NCI-H82 treated with DMSO at 0.1 percent for 48 hours (cell line): ENCODE data around the gene AACS.

Experiments
- DNase-seq: peaks from one replicate; lab custom pipeline; 2025; ENCODE audit not compliant: unreplicated experiment; lab: John Stamatoyannopoulos, UW

AACS gene

DNA sequence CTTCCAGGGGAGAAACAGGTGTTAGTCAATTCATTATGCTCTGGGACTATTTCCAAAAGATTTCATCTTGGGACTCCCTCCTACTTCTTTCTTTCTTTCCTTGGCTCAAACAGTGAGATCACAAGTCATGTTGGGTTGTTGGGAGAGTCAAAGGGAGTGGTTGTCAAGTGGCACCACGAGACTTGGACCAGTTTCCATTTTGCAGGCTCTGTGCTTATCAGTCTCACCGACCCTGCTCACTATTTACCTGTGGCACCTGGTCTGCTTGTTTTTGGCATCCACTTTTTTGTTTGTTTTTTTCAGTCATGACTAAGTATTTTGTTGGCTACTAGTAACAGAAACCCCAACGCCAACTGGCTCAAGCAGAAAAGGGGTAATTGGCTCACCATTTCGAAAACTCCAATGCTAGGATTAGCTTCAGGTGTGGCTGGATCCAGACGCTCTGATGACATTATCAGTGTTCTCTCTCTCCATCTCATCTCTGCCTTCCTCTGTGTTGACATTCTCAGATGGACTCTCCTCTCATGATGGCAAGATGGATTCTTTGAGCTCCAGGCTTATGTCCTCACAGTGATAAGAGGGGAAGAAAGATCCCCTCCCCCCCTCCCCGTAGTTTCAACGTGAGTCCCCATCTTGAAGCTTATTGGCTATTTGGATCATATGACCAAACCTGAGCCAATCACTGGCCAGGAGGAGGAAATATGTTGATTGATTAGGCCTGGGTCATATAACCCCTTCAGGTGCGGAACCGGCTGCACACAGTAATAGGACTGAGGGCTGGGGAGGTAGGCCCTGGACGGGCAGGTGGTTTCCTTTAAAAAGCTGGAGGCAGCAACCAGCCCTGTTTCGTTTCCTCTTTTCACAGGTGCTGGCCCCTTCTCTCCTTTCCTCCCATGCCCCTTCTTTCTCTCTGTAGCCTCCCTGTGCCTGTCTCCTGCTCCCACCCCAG, 84.2 kb downstream of the AACS start:
- DNase-seq: no peak

DNA sequence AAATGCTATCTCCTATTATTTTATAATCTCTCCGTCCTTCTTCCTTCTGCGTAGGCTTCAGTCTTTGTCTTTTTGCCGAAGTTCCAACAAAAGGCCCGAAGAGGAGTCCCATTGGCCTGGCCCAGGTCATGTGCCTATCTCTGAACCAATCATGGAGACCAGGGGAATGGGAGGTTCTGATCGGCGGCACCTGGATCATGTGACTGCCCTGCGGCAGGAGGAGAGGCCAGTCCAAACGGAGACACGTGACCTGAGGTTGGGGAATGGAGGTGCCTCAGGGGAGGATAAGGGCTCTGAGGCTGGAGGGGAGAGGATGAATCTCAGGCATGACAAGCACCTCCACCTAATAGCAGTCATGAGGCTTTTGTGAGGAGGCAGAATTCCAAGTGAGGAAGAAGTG, 86.0 kb downstream of the AACS start:
- no peak for DNase-seq

DNA sequence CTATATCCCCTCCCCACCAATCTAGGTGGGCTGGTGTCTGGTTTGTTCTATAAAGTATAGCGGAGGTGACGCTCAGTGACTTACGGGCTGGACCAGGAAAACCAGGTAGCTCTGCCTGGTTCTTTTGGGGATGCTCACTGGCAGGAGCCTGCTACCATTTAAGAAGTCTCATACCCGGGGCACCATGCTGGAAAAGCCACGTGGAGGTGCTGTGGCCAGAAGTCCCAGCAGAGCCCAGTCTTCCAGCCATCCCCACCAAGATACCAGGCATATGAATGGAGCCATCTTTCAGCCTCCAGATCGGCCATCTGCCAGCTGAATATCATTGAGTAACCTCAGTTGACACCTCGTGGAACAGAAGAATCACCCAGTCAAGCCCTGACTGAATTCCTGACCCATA, 87.2 kb downstream of the AACS start:
- no peak for DNase-seq

- no peak for DNase-seq
These were observed 90.1 kb downstream of the AACS start for GRCh38 chr12:125155366-125155765.

- no peak for DNase-seq
These were observed 91.9 kb downstream of the AACS start for GRCh38 chr12:125157177-125157576.

- no peak for DNase-seq
These were observed 94.5 kb downstream of the AACS start for GRCh38 chr12:125159702-125160101.

DNA sequence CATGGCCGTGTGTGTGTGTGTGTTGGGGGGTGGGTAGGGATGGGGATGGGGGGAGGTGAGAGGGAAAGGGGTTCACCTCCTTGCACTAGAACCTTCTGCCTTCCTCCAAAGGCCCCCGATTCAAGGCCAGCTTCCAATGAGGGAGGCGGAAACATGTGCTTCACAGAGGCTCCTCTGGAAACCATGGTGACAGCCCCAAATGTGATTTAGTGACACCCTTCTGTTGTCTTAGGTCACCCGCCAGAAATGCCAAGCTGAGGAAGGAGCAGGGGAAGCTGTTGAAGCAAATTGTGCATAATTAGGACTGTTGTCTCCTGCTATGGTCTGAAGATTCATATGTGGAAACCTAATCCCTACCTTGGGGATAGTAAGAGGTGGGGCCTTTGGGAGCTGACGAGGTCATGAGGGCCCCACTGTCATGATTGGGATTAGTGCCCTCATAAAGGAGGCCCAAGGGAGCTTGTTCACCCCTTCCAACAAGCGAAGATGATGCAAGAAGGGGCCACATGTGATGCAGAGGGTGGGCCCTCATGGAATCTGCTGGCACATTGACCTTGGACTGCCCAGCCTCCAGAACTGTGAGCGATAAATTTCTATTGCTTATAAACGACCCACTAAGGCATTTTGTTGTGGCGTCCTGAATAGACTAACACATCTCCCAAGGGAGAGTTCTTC, 95.2 kb downstream of the AACS start:
- DNase-seq: no peak

GRCh38 chr12:125161712-125162022, 96.4 kb downstream of the AACS start:
- peak; percentile 31 for DNase-seq

DNA sequence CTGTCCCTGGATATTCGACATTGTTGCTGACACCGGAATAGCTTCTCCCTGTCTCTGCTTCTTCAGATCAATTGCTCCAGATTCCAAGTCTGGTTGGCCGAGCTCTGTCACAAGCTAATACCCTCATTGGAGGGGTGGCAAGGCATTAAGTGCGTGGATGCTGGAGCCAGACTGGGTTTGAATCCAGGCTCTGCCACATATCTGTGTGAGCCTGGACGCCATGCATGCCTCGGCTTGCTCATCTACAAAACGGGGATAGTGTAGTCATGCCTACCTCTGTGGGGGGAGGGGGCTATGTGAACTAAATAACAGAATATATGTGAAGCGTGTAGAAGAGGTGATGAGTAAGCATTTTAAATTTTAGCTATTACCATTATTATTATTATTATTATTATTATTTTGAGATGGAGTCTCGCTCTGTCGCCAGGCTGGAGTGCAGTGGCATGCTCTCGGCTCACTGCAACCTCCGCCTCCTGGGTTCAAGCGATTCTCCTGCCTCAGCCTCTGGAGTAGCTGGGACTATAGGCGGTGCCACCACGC, 97.3 kb downstream of the AACS start:
- DNase-seq: no peak

DNA sequence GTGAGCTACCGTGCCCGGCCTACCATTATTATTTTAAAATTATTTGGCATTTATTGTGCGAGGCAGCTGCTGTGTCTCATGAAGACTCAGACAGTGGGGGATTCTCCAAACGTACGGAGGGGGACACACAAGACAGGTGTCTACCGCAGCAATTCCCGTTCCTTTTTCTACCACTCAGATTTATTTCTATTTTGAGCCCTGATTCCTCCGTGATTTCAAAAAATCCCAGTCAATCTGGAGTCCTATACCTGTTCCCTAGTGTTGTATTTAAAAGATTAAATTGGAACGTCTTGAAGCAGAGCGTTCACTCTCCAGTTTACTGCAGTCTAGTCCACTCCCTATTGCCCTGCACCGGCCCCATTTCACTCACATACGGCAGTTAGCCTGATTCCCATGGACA, 97.9 kb downstream of the AACS start:
- DNase-seq: no peak

DNA sequence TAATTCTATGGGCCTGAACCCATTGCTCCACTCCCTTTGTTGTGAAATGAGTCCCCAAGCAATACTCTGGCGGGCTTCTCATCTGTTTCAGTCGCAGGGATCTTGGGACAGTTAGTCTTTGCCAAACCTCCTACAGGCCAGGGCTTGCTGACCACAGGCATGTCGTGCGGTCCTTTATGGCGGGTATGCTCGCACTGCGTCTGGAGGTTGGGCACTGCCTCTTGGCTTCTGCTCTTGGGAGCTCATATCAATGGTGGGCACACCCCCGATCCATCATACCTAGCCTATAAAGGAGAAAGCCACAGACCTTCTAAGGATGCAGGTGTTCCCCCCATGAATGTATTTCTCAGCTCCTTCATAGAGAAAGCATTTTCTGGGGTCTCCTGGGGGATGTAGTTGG, 99.3 kb downstream of the AACS start:
- no peak for DNase-seq

DNA sequence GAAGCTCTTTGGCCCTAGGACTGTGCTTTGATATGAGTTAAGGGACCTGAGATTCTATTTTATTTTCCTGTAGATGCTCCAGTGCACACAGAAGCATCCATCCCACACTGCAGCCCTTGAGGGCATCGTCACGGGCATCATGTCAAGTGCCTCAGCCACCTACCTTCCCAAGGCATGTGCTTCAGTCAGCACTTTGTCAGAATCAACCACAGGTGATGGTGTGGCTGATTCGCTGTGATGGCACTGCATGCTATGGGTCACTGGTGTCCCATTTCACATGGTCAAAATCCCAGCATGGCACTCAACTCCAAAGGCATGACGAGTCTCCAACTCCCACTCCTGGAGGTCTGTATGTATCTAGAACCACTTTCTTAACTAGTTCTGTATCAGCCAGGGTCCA, 100.8 kb downstream of the AACS start:
- no peak for DNase-seq

DNA sequence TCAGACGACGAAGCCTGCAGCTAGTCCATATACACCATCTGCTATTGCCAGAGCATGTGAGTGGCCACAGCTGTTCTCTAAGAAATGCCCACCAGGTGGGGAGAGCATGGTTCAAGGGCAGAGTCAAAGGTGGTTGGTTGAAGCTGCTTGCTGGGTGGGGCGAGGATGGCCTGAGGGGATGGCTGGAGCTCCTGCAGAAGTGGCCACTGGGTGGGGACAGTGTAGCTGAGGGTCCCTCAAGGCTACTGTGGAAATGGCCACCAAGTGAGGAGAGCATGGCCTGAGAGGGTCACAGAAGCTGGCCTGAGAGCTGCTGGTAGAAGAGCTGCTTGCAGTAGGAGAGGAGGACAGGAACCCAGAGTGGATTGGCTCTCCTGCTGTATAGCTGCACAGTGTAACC, 102.4 kb downstream of the AACS start:
- DNase-seq: no peak

GRCh38 chr12:125169451-125169850, 104.2 kb downstream of the AACS start:
- DNase-seq: no peak

GRCh38 chr12:125169870-125170269, 104.6 kb downstream of the AACS start:
- DNase-seq: no peak

- DNase-seq: no peak
These were observed 106.0 kb downstream of the AACS start for GRCh38 chr12:125171267-125171666.

DNA sequence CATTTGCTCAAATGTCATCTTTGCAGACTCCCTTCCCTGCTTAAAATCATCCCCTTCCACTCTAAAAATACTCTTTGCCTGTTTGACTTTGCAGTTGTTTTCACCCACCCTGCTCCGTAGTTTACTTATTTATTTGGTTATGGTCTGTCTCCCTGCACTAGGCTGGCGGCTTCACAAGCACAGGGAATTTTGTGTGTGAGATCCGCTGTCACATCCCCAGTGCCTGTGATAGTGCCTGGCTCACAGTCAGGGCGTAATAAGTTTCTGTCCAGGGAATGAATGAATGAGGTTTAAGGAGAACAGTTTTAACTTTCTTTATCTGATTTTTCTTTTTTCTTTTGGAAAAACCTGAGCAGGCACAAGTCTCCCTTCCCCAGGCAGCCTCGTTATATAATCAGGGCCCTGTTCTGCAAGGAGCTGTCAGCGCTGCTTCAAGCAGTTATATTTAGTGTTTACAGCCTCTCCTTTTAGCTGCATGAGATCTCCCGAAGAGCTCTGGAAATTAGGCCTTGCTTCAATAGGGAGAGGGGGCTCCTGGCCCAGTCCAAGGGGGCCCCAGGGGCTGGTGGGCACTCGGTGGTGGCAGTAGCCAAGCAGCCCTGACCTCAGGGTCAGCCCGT, 107.1 kb downstream of the AACS start:
- no peak for DNase-seq

GRCh38 chr12:125175576-125175975, 110.3 kb downstream of the AACS start:
- no peak for DNase-seq

DNA sequence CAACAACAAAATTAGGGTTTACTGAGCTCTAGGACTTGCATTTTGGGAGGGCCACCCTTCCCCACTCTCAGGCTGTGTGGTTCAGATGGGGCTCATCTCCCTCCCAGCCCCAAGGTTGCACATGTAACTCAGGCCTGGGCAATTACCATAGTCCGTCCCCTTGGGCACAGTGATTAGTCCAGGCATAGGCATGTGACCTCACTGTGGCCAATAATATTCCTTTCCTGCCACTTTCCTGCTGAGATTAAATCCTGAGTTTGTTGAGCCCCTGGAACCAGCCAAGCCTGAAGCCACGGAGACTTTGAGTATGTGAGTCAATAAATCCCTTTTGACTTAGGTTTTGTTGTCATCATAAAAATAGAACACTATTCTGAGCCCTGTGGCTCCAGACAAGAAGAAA, 113.0 kb downstream of the AACS start:
- DNase-seq: no peak

GRCh38 chr12:125180144-125180543, 114.9 kb downstream of the AACS start:
- DNase-seq: no peak

DNA sequence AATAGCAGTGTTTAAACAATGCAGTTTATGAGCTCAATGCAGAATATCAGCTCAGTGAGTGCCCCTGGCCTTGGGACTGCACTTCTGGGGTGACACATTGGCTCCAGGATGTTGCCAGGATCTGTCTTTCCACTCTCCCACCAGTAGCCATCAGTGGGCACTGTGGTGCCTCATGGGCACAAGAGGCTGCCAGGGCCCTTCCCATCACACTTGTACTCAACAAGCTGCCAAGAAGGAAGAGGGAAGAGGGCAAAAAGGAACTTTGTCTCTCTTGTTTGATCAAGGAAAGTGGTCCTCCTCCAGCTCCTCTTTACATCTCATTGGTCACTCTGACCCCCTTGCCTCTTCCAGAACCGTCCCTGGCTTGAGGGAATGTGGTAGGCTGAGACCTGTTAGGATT, 115.9 kb downstream of the AACS start:
- no peak for DNase-seq
